BLaER1 treated with 17β-estradiol and CSF1 and Interleukin-3, amounts not matched to agents 10 nM and 100 nM (cell line): Measurements from ENCODE around the gene TENM3.

Experiments
- H3K27ac ChIP-seq, 11 experiments: shearing (Covaris generic); formaldehyde crosslinking; 2 replicates each; pipeline ENCODE4 v1.8.1; 2022
- H3K27me3 ChIP-seq, 11 experiments: shearing (Covaris generic); formaldehyde crosslinking; 2 replicates each; pipeline ENCODE4 v1.8.1; 2022
- H3K36me3 ChIP-seq, 11 experiments: shearing (Covaris generic); formaldehyde crosslinking; 2 replicates each; pipeline ENCODE4 v1.8.1; 2022
- H3K4me1 ChIP-seq, 10 experiments: shearing (Covaris generic); formaldehyde crosslinking; 2 replicates each; pipeline ENCODE4 v1.8.1; 2022
- H3K4me2 ChIP-seq, 11 experiments: shearing (Covaris generic); formaldehyde crosslinking; 2 replicates each; pipeline ENCODE4 v1.8.1; 2022
- H3K4me3 ChIP-seq, 10 experiments: shearing (Covaris generic); formaldehyde crosslinking; 2 replicates each; pipeline ENCODE4 v1.8.1; 2022
- H3K9ac ChIP-seq, 11 experiments: shearing (Covaris generic); formaldehyde crosslinking; 2 replicates each; pipeline ENCODE4 v1.8.1; 2022
- H3K9me3 ChIP-seq, 11 experiments: shearing (Covaris generic); formaldehyde crosslinking; replicated peaks in 1 of 11; 2 replicates each; pipeline ENCODE4 v1.8.1; 2022
- H4K20me1 ChIP-seq, 11 experiments: shearing (Covaris generic); formaldehyde crosslinking; 2 replicates each; pipeline ENCODE4 v1.8.1; 2022
- Cebpa-rat ChIP-seq, 11 experiments: shearing (Covaris generic); IDR thresholded peaks; 2 replicates each; pipeline ENCODE4 v1.8.1; 2022

TENM3 gene

DNA sequence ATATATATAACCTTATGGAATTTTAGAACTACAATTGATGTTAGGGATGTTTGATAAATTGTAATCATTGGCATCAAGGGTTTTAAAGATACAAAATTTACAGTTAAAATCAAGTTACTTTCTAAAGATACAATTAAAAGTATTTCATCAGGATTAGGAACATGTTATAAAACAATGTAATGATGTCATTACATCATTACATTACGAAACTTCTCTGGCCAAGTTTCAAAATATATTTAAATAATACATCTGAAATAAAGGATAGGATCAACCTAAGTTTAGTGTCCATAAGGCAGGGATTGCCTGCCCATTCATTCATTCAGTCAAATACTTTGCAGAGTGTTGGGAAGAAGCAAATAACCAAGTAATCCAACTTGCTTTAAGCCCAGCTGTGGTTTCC lies 75.1 kb downstream of the TENM3 start:
- no peak for TF ChIP-seq Cebpa-rat (IDR thresholded peaks at IDR 0.05)
- Histone ChIP-seq H3K27ac (no peak overlapping the region), H3K4me1 (no peaks in the 10 kb centered on the region), H3K4me2 (no peak overlapping the region), H3K9me3 (peaks cover 35 to 68% (median 49%) of the 10 kb centered on the region in 11 experiments), H3K9ac (no peak overlapping the region), H3K4me3 (no peak overlapping the region), H3K36me3 (peaks cover 0 to 10% (median 0%) of the 10 kb centered on the region in 11 experiments; a peak in 5 of 22 replicates), H4K20me1 (no peaks in the 10 kb centered on the region), H3K27me3 (no peaks in the 10 kb centered on the region)

DNA sequence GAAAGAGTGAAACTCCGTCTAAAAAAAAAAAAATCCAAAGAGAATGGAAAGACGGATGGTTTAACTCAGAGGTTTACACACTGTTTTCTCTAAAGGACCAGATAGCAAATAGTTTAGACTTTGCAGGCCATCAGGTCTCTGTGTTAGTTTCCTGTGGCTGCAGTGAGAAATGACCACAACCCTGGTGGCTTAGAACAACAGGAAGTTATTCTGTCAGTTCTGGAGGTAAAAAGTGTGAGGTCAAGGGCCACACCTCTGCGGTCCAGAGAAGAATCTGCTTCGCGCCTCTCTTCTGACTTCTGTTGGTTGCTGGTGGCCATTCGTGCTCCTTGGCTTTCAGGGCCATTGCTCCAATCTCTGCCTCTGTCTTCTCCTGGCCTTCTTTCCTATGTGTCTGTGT lies 76.9 kb downstream of the TENM3 start:
- Histone ChIP-seq H3K4me3 (no peak overlapping the region), H3K27ac (no peak overlapping the region), H3K9ac (no peak overlapping the region), H3K9me3 (peaks cover 17 to 55% (median 31%) of the 10 kb centered on the region in 11 experiments; a peak in 21 of 22 replicates), H3K27me3 (no peaks in the 10 kb centered on the region), H3K4me1 (no peaks in the 10 kb centered on the region), H4K20me1 (no peaks in the 10 kb centered on the region), H3K4me2 (no peak overlapping the region), H3K36me3 (peaks cover 0 to 15% (median 8%) of the 10 kb centered on the region in 11 experiments; a peak in 12 of 22 replicates)
- TF ChIP-seq Cebpa-rat (IDR thresholded peaks at IDR 0.05): no peak

DNA sequence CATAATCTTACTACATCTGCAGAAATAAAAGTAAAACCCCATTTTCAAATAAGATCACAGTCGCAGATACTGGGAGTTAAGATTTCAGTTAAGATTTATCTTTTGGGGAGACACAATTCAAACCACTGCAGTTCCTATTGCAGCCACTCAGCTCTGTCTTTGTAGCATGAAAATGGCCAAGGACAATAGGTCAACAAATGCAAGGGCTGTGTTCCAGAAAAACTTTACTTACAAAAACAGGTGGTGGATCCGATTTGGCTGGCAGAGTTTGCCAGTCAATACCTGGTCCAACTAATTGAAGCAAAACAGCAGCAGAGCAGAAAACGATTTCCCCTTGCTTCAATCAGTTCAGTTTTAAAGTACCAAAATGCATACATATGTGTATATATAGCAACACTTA lies 77.4 kb downstream of the TENM3 start:
- TF ChIP-seq Cebpa-rat (IDR thresholded peaks at IDR 0.05): no peak

DNA sequence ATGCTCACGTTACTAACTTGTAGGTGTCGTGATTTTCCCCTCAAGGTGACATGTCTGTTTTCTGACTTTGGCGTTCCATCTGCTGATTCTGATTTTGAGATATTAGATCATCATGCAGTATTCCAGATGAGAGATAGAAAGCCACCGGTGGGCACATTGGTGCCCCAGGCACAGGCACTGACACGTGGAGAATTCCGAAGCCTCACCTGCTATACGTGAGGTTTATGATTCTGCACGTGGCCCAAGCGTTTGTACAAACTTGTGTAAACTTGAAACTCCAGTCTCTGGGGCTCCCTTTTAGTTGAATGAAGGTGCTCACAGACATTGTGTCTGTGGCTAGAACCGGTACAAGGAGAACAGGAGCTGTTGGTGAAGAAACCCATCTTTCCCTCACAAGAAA lies 81.1 kb downstream of the TENM3 start:
- Histone ChIP-seq H4K20me1 (no peaks in the 10 kb centered on the region), H3K9ac (no peak overlapping the region), H3K27me3 (no peaks in the 10 kb centered on the region), H3K36me3 (peaks cover 0 to 53% (median 21%) of the 10 kb centered on the region in 11 experiments; a peak in 18 of 22 replicates), H3K9me3 (peaks cover 7 to 47% (median 22%) of the 10 kb centered on the region in 11 experiments; a peak in 18 of 22 replicates), H3K27ac (no peak overlapping the region), H3K4me3 (no peak overlapping the region), H3K4me2 (no peak overlapping the region), H3K4me1 (no peaks in the 10 kb centered on the region)
- TF ChIP-seq Cebpa-rat (IDR thresholded peaks at IDR 0.05): no peak

More for the DNA sequence above, 77.4 kb downstream of the TENM3 start:
- H4K20me1 ChIP-seq: no peaks in the 10 kb centered on the region
- no peak overlapping the region for H3K4me2 ChIP-seq
- no peaks in the 10 kb centered on the region for H3K4me1 ChIP-seq
- no peaks in the 10 kb centered on the region for H3K27me3 ChIP-seq
- H3K4me3 ChIP-seq: no peak overlapping the region
- H3K9ac ChIP-seq: no peak overlapping the region
- peaks cover 12 to 50% (median 27%) of the 10 kb centered on the region in 11 experiments; a peak in 21 of 22 replicates for H3K9me3 ChIP-seq
- H3K27ac ChIP-seq: no peak overlapping the region
- H3K36me3 ChIP-seq: peaks cover 0 to 20% (median 8%) of the 10 kb centered on the region in 11 experiments; a peak in 13 of 22 replicates

DNA sequence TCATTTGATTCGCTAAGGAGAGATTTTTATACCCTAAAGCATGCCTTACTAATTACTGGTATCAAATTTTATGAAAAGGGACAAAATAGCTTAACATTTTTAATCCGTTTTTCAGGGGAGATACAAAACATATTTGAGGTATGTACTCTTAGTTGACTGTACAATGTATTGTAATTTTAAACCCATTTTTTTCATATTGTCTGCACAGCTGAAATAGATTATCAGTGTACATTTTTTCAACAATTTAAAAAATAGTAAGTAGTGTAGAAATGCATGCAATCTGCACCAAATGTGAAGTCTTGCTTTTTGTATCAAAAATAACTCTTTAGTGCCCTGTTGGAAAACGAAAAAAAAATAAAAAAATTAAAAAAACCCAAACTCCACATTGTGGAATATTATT lies 82.2 kb downstream of the TENM3 start:
- H3K36me3 ChIP-seq: peaks cover 0 to 61% (median 27%) of the 10 kb centered on the region in 11 experiments; a peak in 17 of 22 replicates
- H3K27me3 ChIP-seq: no peaks in the 10 kb centered on the region
- no peak overlapping the region for H3K27ac ChIP-seq
- H3K9ac ChIP-seq: no peak overlapping the region
- no peaks in the 10 kb centered on the region for H4K20me1 ChIP-seq
- H3K4me2 ChIP-seq: no peak overlapping the region
- TF ChIP-seq Cebpa-rat (IDR thresholded peaks at IDR 0.05): no peak
- H3K4me1 ChIP-seq: no peaks in the 10 kb centered on the region
- H3K4me3 ChIP-seq: no peak overlapping the region
- H3K9me3 ChIP-seq: peaks cover 9 to 49% (median 27%) of the 10 kb centered on the region in 11 experiments; a peak in 19 of 22 replicates

DNA sequence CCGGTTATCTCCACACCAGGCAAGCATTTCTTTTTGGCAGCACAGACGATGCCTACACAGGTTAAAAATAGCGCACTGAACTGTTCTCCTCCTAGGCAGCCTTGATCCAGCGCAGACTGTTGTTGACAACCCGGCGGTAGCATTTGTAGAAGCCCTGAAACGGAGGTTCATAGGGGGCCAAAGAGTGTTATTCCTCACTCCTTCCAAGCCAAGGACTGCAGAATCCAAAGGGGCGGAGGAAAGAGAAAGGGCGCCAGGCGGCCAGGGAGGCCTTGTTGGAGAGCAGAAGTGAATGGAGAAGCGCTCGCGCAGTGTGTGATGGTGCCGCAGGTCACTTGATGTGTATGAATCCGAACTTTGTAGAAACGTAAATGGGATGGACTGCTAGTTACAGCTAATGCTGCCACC lies 82.7 kb downstream of the TENM3 start:
- H3K36me3 ChIP-seq: peaks cover 0 to 63% (median 27%) of the 10 kb centered on the region in 11 experiments; a peak in 17 of 22 replicates
- no peak overlapping the region for H3K4me2 ChIP-seq
- no peaks in the 10 kb centered on the region for H4K20me1 ChIP-seq
- H3K9me3 ChIP-seq: peaks cover 10 to 52% (median 29%) of the 10 kb centered on the region in 11 experiments; a peak in 20 of 22 replicates
- no peaks in the 10 kb centered on the region for H3K27me3 ChIP-seq
- no peak overlapping the region for H3K27ac ChIP-seq
- no peak overlapping the region for H3K9ac ChIP-seq
- no peaks in the 10 kb centered on the region for H3K4me1 ChIP-seq
- no peak overlapping the region for H3K4me3 ChIP-seq
- TF ChIP-seq Cebpa-rat (IDR thresholded peaks at IDR 0.05): no peak

DNA sequence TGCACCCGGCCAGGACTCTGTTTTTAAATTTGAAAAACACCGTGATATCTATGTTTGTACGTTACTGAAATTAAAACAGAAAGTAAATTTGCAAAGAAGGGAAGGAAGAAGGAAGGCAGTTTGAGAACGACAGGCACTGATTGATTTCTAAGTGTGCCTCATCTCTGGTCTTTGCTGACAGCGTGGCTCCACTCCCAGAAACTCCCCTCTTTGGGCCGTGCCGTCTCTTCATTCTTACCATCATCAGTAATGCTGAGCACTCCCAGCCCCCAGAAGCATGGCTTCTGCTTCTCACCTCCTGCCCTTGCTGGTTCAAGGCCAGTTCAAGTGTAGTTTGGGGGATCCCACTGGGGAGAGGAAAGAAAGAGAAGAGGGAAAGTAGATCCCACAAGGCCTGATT lies 85.3 kb downstream of the TENM3 start:
- no peak; a peak in 1 of 22 replicates for TF ChIP-seq Cebpa-rat (IDR thresholded peaks at IDR 0.05)
- 0 out of 22 replicates have a peak overlapping the region, but pooled peaks of 2 of the 11 experiments have one; percentile 4 to 16 for H3K27ac ChIP-seq
- H3K27me3 ChIP-seq: no peaks in the 10 kb centered on the region
- no peaks in the 10 kb centered on the region for H3K4me1 ChIP-seq
- no peaks in the 10 kb centered on the region for H4K20me1 ChIP-seq
- H3K9me3 ChIP-seq: peaks cover 17 to 52% (median 39%) of the 10 kb centered on the region in 11 experiments; a peak in 20 of 22 replicates
- no peak overlapping the region for H3K4me2 ChIP-seq
- peaks cover 0 to 71% (median 27%) of the 10 kb centered on the region in 11 experiments; a peak in 17 of 22 replicates for H3K36me3 ChIP-seq
- no peak overlapping the region for H3K9ac ChIP-seq
- no peak overlapping the region for H3K4me3 ChIP-seq

DNA sequence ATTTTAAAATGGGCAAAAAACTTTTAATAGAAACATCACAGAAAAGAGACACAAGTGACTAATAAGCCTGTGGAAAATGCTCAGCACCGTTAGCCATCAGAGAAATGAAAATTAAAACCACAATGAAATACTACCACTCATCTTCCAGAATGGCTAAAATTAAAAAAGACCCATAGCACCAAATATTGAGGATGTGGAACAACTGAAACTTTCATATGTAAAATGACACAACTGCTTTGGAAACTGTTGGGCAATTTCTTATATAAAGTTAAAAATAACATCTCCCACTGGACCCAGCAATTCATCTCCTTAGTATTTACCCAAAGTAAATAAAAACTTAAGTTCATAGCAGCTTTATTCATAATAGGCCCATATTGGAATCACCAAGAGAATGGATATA lies 94.2 kb downstream of the TENM3 start:
- peaks cover 0 to 15% (median 0%) of the 10 kb centered on the region in 11 experiments; a peak in 6 of 22 replicates for H3K36me3 ChIP-seq
- H3K27ac ChIP-seq: peak overlapping the region in 10 of 11 experiments; percentile 39 to 94 (median 90); a peak in 20 of 22 replicates
- H3K9me3 ChIP-seq: peaks cover 15 to 48% (median 35%) of the 10 kb centered on the region in 11 experiments
- peak overlapping the region in 8 of 11 experiments; percentile 66 to 76 (median 74); a peak in 15 of 22 replicates for H3K9ac ChIP-seq
- peak overlapping the region; percentile 39 to 86 (median 69) for H3K4me2 ChIP-seq
- H4K20me1 ChIP-seq: no peaks in the 10 kb centered on the region
- peak in 2 of 11 experiments; percentile 71 to 81; a peak in 5 of 22 replicates for TF ChIP-seq Cebpa-rat (IDR thresholded peaks at IDR 0.05)
- H3K4me3 ChIP-seq: no peak overlapping the region; a peak in 1 of 20 replicates
- H3K27me3 ChIP-seq: no peaks in the 10 kb centered on the region
- peaks cover 34 to 46% (median 40%) of the 10 kb centered on the region in 10 experiments for H3K4me1 ChIP-seq

DNA sequence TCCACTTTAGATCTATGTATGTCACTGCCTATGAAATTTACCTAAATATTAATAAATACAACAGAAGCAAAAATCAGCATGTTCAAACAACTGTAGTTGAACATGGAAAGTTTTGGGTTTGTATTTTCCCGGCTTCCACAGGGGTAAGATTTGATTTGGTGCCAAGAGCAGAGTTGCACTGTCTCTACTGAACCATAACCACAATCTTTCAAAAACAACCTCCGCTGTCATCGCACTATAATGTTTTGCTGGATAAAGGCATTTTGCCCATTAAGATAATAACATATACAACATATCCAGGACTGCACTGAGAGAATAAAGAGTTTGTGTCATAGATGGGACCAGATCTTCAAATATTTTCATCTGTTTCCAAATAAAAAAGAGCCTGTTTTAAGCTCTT lies 94.9 kb downstream of the TENM3 start:
- TF ChIP-seq Cebpa-rat (IDR thresholded peaks at IDR 0.05): peak in 4 of 11 experiments; percentile 15 to 65 (median 48); a peak in 3 of 22 replicates
- Histone ChIP-seq H3K36me3 (peaks cover 0 to 15% (median 0%) of the 10 kb centered on the region in 11 experiments; a peak in 6 of 22 replicates), H4K20me1 (no peaks in the 10 kb centered on the region), H3K4me2 (peak overlapping the region; percentile 39 to 86 (median 69)), H3K9ac (peak overlapping the region in 9 of 11 experiments; percentile 42 to 76 (median 74); a peak in 18 of 22 replicates), H3K27ac (peak overlapping the region in 10 of 11 experiments; percentile 39 to 94 (median 90); a peak in 20 of 22 replicates), H3K4me3 (peak overlapping the region in 1 of 10 experiments; percentile 25; a peak in 2 of 20 replicates), H3K4me1 (peaks cover 34 to 49% (median 41%) of the 10 kb centered on the region in 10 experiments), H3K27me3 (no peaks in the 10 kb centered on the region), H3K9me3 (peaks cover 15 to 42% (median 34%) of the 10 kb centered on the region in 11 experiments)
